ENCODE data around the gene TAF6.

The TAF6 gene

GRCh38 chr7:100155553-100156317 is 36.6 kb upstream of the TAF6 start:
- Histone ChIP-seq H3K27ac (no peak overlapping the region), H3K36me3 (ENCODE audit: control insufficient read depth, insufficient read depth, low read length) (no peaks in the 10 kb centered on the region), H3K9me3 (ENCODE audit: control insufficient read depth, low read length) (no peaks in the 10 kb centered on the region), H3K4me2 (ENCODE audit: low read length) (no peak overlapping the region), H2AFZ (no peak overlapping the region), H3K4me3 (ENCODE audit: low read depth, low read length) (no peak overlapping the region), H3K9ac (no peak overlapping the region), H3K79me2 (no peaks in the 10 kb centered on the region), H3K27me3 (ENCODE audit: control insufficient read depth, insufficient read depth, low read length) (no peaks in the 10 kb centered on the region), H3K4me1 (peaks cover 7% of the 10 kb centered on the region)
- no peak for TF ChIP-seq CTCF (IDR thresholded peaks at IDR 0.05)

GRCh38 chr7:100154651-100155491 is 35.7 kb upstream of the TAF6 start:
- Histone ChIP-seq H3K4me2 (ENCODE audit: low read length) (no peak overlapping the region), H3K27me3 (ENCODE audit: control insufficient read depth, insufficient read depth, low read length) (no peaks in the 10 kb centered on the region), H3K79me2 (no peaks in the 10 kb centered on the region), H3K9ac (no peak overlapping the region), H3K9me3 (ENCODE audit: control insufficient read depth, low read length) (no peaks in the 10 kb centered on the region), H3K4me1 (peaks cover 7% of the 10 kb centered on the region), H3K27ac (no peak overlapping the region), H3K36me3 (ENCODE audit: control insufficient read depth, insufficient read depth, low read length) (no peaks in the 10 kb centered on the region), H3K4me3 (ENCODE audit: low read depth, low read length) (no peak overlapping the region), H2AFZ (no peak overlapping the region)
- TF ChIP-seq CTCF (IDR thresholded peaks at IDR 0.05) = no peak

GRCh38 chr7:100153708-100154535 is 34.8 kb upstream of the TAF6 start:
- H3K9ac ChIP-seq = no peak overlapping the region

More at GRCh38 chr7:100153708-100154535, 34.8 kb upstream of the TAF6 start:
- Histone ChIP-seq H3K27ac (no peak overlapping the region), H3K79me2 (peaks cover 5% of the 10 kb centered on the region), H3K36me3 (ENCODE audit: control insufficient read depth, insufficient read depth, low read length) (no peaks in the 10 kb centered on the region), H3K9me3 (ENCODE audit: control insufficient read depth, low read length) (no peaks in the 10 kb centered on the region), H3K27me3 (ENCODE audit: control insufficient read depth, insufficient read depth, low read length) (no peaks in the 10 kb centered on the region), H3K4me2 (ENCODE audit: low read length) (no peak overlapping the region), H3K4me1 (peaks cover 7% of the 10 kb centered on the region), H2AFZ (no peak overlapping the region), H3K4me3 (ENCODE audit: low read depth, low read length) (no peak overlapping the region)
- TF ChIP-seq CTCF (IDR thresholded peaks at IDR 0.05) = no peak
